GM12878 (cell line): ENCODE results near the gene MRPL1. TPM values are rescaled to one million over a fixed set of nuclear protein-coding genes. Genes with fewer than 3 reads are reported as not detected.

Experiments used
- ATAC-seq: fragments of 200-7000 bp; cut with Tn5 transposase; 3 replicates; pipeline ENCODE4 v1.9.1; 2020; ENCODE audit warnings: mild to moderate bottlenecking, moderate library complexity
- BruUV-seq: library from RNA; stranded (reverse); fragments of 400-500 nt; replicated peaks from 2 replicates; lab custom pipeline; 2021; lab: Mats Ljungman, UMichigan
- CTCF ChIA-PET: fragments of 300-600 bp; sonication (Branson Sonifier 250); formaldehyde crosslinking; extraction: SDS; loops from one replicate; lab custom pipeline; 2021; ENCODE audit warnings: inconsistent platforms; lab: Yijun Ruan, JAX
- POLR2A ChIA-PET: fragments of 350-600 bp; formaldehyde crosslinking; extraction: SDS; loops from one replicate; lab custom pipeline; 2021; ENCODE audit warnings: inconsistent platforms; lab: Charles Lee
- RAD21 ChIA-PET: fragments of 300-600 bp; sonication (Branson Sonifier 250); formaldehyde crosslinking; loops from one replicate; lab custom pipeline; 2023; ENCODE audit warnings: antibody characterized with exemption; ENCODE audit not compliant: unreplicated experiment; lab: Charles Lee
- SMC1A ChIA-PET: fragments of 300-600 bp; sonication (Branson Sonifier 250); formaldehyde crosslinking; loops from one replicate; lab custom pipeline; 2023; ENCODE audit not compliant: unreplicated experiment, uncharacterized antibody; lab: Charles Lee
- DNase-seq: peaks from one replicate; pipeline ENCODE4 v3.0.0-alpha.2; 2011; ENCODE audit warnings: low read depth, low spot score
- FAIRE-seq: peaks from 3 replicates; lab custom pipeline; 2011; peaks lifted over from hg19 to GRCh38; lab: Jason Lieb, UNC
- H2AFZ ChIP-seq: 2 replicates; pipeline ENCODE4 v1.6.0; 2011; ENCODE audit warnings: low read depth, low read length, control low read depth; ENCODE audit not compliant: control insufficient read depth
- H3K27ac ChIP-seq: 2 replicates; pipeline ENCODE4 v1.5.1; 2011; ENCODE audit warnings: control low read depth; ENCODE audit not compliant: control insufficient read depth, insufficient read depth
- H3K27me3 ChIP-seq, 2 experiments: replicated peaks in 1 of 2; 2 replicates each; pipeline versions ENCODE4 v1.6.0 to v1.6.1; 2011; ENCODE audit warnings: low read length in 1 of 2; ENCODE audit not compliant: control insufficient read depth in 2 of 2, insufficient read depth in 2 of 2
- H3K36me3 ChIP-seq, 2 experiments: 2 replicates each; pipeline ENCODE4 v1.5.1; 2011; ENCODE audit warnings: low read length in 1 of 2; ENCODE audit not compliant: control insufficient read depth in 2 of 2, insufficient read depth in 2 of 2
- H3K4me1 ChIP-seq: 2 replicates; pipeline ENCODE4 v1.6.1; 2011; ENCODE audit warnings: mild to moderate bottlenecking, low read length, moderate library complexity, mixed read lengths; ENCODE audit not compliant: control insufficient read depth, insufficient read depth
- H3K4me2 ChIP-seq: 2 replicates; pipeline ENCODE4 v1.6.0; 2011; ENCODE audit warnings: control low read depth; ENCODE audit not compliant: control insufficient read depth, insufficient read depth
- H3K4me3 ChIP-seq: fragments of 200-600 bp; sonication (generic); 2 replicates; pipeline ENCODE4 v1.5.1; 2016
- H3K79me2 ChIP-seq: 2 replicates; pipeline ENCODE4 v1.6.0; 2011; ENCODE audit warnings: low read length; ENCODE audit not compliant: control insufficient read depth, insufficient read depth
- H3K9ac ChIP-seq: 2 replicates; pipeline ENCODE4 v1.8.0; 2011; ENCODE audit warnings: low read length, control low read depth, mixed read lengths; ENCODE audit not compliant: control insufficient read depth, insufficient read depth
- H3K9me3 ChIP-seq: replicated peaks from 3 replicates; pipeline ENCODE4 v1.5.1; 2011; ENCODE audit warnings: mild to moderate bottlenecking, low read length; ENCODE audit not compliant: control insufficient read depth, insufficient read depth
- H4K20me1 ChIP-seq: 2 replicates; pipeline ENCODE4 v1.6.0; 2011; ENCODE audit not compliant: control insufficient read depth, insufficient read depth
- BCL11A ChIP-seq: IDR thresholded peaks from 2 replicates; pipeline ENCODE4 v1.6.1; 2011; ENCODE audit warnings: low read depth, low read length
- NFYB ChIP-seq: IDR thresholded peaks from 2 replicates; pipeline ENCODE4 v1.6.1; 2011; ENCODE audit warnings: low read depth, mild to moderate bottlenecking, low read length, improper control_type of control experiment, moderate library complexity; ENCODE audit not compliant: insufficient read depth
- STAT3 ChIP-seq: IDR thresholded peaks from 2 replicates; pipeline ENCODE4 v1.6.1; 2011; ENCODE audit warnings: low read depth, low read length, improper control_type of control experiment
- in situ Hi-C: fragments of 300-500 bp; cut with MboI; formaldehyde crosslinking; loops from 9 replicates; pipeline ENCODE4 v1.14.3; 2018; ENCODE audit warnings: mixed read lengths
- intact Hi-C: fragments of 100-400 bp; cut with micrococcal nuclease; formaldehyde crosslinking; loops from one replicate; pipeline ENCODE4 v1.14.2; 2022; ENCODE audit not compliant: unreplicated experiment
- polyA plus RNA-seq, 11 experiments: library from polyadenylated mRNA; depleted of rRNA in 4 of 11; unstranded in 6 of 11; stranded (reverse) in 5 of 11; fragments of >200 nt; fragmentation: Nextera tagmentation in 4 of 11; fragmentation: Illumina TruSeq in 1 of 11; extraction: Ambion mirVana in 4 of 11; extraction: Trizol in 1 of 11; gene quantifications; 1 replicate in 1 of 11; 2 replicates in 10 of 11; pipeline versions ENCODE4 v1.2.1 to v1.2.3, GENCODE V29; 2011 to 2016; ENCODE audit warnings: inconsistent platforms in 2 of 11, missing spikeins in 2 of 11, low read depth in 1 of 11
- total RNA-seq, 4 experiments: library from RNA; depleted of rRNA in 3 of 4; stranded (reverse); fragments of >200 nt in 3 of 4; fragmentation: Illumina TruSeq in 1 of 4; extraction: Trizol in 1 of 4; gene quantifications; 2 replicates each; pipeline versions ENCODE4 v1.2.1 to v1.2.3, GENCODE V29; 2013 to 2021
- TF ChIP-seq, protein P1 (sequence below): fragments of 150-350 bp; IDR thresholded peaks from 2 replicates; pipeline ENCODE4 v1.6.1; 2016; ENCODE audit warnings: low read depth, low read length

MRPL1 gene
- total and polyA plus RNA-seq, 10 of the 15 experiments (the other 5 are each of a cell fraction or from before 2014, with no cell fraction given) = 20.2 to 35.7 (median 28.2) TPM

GRCh38 chr4:77827343-77827742 lies 35.3 kb upstream of the MRPL1 start:
- POLR2A ChIA-PET = no interaction called here
- DNase-seq = no peak

More at GRCh38 chr4:77827343-77827742, 35.3 kb upstream of the MRPL1 start:
- Histone ChIP-seq H4K20me1 (no peaks in the 10 kb centered on the region), H3K36me3 (no peaks in the 10 kb centered on the region), H3K9ac (no peak overlapping the region), H3K4me2 (no peak overlapping the region; the same call in 1 of the 2 replicates), H3K4me3 (no peak overlapping the region), H3K27ac (no peak overlapping the region), H3K4me1 (no peaks in the 10 kb centered on the region), H2AFZ (no peak overlapping the region), H3K79me2 (no peaks in the 10 kb centered on the region), H3K9me3 (no peaks in the 10 kb centered on the region), H3K27me3 (no peaks in the 10 kb centered on the region; a peak in 1 of 4 replicates)
- intact Hi-C loops (no loop called here), in situ Hi-C loops (no loop called here)
- ChIA-PET SMC1A (no interaction called here), RAD21 (no interaction called here), CTCF (interaction anchor here (1.4 kb wide), 1 partner anchor 34 kb away, joined by 3 read pairs; no protein-coding TSS in a partner anchor)
- TF ChIP-seq BCL11A (no peak), NFYB (no peak), STAT3 (no peak)
- TF ChIP-seq, protein P1, sequence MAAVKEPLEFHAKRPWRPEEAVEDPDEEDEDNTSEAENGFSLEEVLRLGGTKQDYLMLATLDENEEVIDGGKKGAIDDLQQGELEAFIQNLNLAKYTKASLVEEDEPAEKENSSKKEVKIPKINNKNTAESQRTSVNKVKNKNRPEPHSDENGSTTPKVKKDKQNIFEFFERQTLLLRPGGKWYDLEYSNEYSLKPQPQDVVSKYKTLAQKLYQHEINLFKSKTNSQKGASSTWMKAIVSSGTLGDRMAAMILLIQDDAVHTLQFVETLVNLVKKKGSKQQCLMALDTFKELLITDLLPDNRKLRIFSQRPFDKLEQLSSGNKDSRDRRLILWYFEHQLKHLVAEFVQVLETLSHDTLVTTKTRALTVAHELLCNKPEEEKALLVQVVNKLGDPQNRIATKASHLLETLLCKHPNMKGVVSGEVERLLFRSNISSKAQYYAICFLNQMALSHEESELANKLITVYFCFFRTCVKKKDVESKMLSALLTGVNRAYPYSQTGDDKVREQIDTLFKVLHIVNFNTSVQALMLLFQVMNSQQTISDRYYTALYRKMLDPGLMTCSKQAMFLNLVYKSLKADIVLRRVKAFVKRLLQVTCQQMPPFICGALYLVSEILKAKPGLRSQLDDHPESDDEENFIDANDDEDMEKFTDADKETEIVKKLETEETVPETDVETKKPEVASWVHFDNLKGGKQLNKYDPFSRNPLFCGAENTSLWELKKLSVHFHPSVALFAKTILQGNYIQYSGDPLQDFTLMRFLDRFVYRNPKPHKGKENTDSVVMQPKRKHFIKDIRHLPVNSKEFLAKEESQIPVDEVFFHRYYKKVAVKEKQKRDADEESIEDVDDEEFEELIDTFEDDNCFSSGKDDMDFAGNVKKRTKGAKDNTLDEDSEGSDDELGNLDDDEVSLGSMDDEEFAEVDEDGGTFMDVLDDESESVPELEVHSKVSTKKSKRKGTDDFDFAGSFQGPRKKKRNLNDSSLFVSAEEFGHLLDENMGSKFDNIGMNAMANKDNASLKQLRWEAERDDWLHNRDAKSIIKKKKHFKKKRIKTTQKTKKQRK = no peak
- no TSS peak for BruUV-seq
- FAIRE-seq (no peak), ATAC-seq (peak; percentile 33; the same call in 2 of the 3 replicates)
